ENCODE data around the gene BTG2.

Gene BTG2

GRCh38 chr1:203325418-203326091 lies 20.2 kb downstream of the BTG2 start:
- Histone ChIP-seq H3K4me3 (no peak overlapping the region), H3K27ac (peak overlapping the region; percentile 42 to 92)
- TF ChIP-seq CTCF (IDR thresholded peaks at IDR 0.05) = no peak
- DNase-seq (ENCODE audit: low spot score) = no peak

DNA sequence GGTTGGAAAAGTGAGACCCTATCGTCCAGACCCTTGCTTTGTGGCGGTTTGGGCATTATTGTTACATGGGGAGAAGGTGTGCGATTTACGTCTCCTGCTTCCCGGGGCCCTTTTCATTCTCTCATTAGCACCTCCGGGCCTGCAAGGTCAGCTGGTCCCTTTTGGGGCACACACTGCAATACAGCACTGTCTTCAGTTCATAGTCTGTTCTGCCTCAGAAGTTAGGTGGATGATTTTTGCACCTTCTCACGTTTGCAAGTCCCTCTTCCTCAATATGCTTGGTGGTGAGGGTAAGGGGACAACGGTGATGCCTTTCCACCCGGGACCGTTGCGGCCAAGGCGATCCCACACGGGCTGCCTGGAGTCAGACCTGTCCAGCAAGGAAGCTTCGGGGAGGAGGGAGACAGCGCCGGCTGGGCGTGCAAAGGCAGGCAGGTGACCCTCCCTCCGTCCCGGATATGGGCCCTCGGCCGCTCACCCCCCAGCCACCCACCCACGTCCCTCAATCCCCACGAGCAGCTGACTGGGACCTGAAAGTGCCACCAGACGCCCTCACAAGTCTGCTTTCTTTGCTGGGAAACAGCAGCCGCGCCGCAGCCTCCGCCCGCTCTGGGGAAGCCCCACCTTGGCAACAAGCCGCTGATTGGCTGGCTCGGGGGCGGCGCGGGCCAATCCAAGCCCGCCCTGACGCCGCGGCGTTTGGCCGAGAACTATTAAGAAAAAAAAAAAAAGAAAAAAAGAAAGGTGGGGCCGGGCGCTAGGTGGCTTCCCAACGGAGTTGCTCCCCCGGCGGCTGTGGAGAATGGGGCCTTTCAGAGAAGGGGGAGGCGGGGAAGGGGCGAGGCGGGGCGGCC lies 21.7 kb downstream of the BTG2 start:
- DNase-seq (ENCODE audit: low spot score) = peak; percentile 94
- peak overlapping the region; percentile 87 to 92 for H3K27ac ChIP-seq
- peak overlapping the region; percentile 74 for H3K4me3 ChIP-seq
- TF ChIP-seq CTCF (IDR thresholded peaks at IDR 0.05) = no peak

- H3K4me3 ChIP-seq = peak overlapping the region; percentile 74
- peak overlapping the region; percentile 87 to 92 for H3K27ac ChIP-seq
- DNase-seq (ENCODE audit: low spot score) = peak; percentile 85
- TF ChIP-seq CTCF (IDR thresholded peaks at IDR 0.05) = peak; percentile 34
Observed at GRCh38 chr1:203327684-203328457, 22.6 kb downstream of the BTG2 start.

DNA sequence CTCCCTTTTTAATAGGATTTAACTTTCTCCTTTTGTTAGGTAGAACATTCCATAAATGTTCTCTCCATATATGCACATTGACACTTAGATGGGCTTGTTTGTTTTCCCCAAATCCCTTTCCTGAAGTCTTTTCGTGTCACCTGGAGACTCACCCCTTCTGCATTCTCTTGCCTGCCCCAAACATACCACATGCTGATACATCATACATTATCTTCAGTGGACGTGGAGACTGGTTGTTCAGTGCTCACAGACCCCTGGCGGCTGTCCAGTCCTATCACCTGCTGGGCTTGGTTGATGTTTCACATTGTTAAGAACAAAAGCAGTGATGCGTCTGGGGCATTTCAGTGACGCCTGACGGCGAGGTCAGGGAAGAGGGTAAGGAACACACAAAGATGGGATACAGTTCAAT lies 23.4 kb downstream of the BTG2 start:
- DNase-seq (ENCODE audit: low spot score) = no peak
- no peak overlapping the region for H3K27ac ChIP-seq
- no peak overlapping the region for H3K4me3 ChIP-seq
- no peak for TF ChIP-seq CTCF (IDR thresholded peaks at IDR 0.05)

DNA sequence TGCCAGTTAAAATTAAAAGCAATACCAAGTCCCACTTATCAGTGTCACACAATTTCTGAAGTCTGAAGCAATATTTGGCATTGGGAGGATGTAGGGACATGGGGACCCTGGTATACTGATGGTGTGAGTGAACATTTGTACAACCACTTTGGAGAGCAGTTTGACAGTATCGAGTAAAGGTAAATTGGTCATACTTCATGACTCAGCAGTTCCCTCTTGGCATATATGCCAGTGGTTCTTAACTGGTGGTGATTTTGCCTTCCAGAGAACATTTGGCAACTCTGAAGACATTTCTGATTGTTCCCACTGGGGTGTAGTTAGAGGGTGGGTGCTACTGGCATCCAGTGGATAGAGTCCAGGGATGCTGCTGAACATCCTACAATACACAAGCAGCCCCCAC lies 25.9 kb downstream of the BTG2 start:
- no peak for DNase-seq (ENCODE audit: low spot score)
- TF ChIP-seq CTCF (IDR thresholded peaks at IDR 0.05) = no peak
- Histone ChIP-seq H3K27ac (no peak overlapping the region), H3K4me3 (no peak overlapping the region)

DNA sequence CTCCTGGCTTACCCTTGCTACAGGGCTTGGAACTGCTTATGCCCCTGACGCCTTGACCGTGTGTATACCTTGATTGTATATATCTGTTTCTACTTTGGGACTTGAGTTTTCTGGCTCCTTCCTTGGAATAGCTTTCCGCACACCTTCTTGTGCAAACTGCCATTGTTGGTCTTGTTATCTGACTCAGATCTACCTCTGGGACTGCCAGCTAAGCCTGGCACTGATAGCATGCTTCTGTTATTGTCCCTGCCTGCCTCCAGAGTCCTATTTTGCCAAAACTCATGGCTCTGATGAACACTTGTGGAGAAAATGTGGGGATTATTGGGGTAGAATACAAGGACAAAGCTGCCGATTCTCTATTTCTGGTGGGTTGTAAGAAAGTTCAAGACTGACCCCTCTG lies 30.2 kb downstream of the BTG2 start:
- H3K4me3 ChIP-seq = no peak overlapping the region
- no peak for DNase-seq (ENCODE audit: low spot score)
- no peak overlapping the region for H3K27ac ChIP-seq
- no peak for TF ChIP-seq CTCF (IDR thresholded peaks at IDR 0.05)

Data from coronary artery (tissue), 2 donors.